Stimulated activated CD4-positive, alpha-beta T cell treated with anti-CD3 and anti-CD28 coated beads, Interleukin-2, amount 100 ng/mL, for 48 hours (primary cell): ENCODE data around the gene ABHD12.
"Not testable (repeated sequence)": the region's sequence is repeated elsewhere in the genome, so short reads cannot be mapped to it uniquely, and the experiment has no call there.

Source experiments
- DNase-seq, 2 donors: peaks; one replicate each; pipeline ENCODE4 v3.0.0-alpha.2; 2020

The ABHD12 gene

DNA sequence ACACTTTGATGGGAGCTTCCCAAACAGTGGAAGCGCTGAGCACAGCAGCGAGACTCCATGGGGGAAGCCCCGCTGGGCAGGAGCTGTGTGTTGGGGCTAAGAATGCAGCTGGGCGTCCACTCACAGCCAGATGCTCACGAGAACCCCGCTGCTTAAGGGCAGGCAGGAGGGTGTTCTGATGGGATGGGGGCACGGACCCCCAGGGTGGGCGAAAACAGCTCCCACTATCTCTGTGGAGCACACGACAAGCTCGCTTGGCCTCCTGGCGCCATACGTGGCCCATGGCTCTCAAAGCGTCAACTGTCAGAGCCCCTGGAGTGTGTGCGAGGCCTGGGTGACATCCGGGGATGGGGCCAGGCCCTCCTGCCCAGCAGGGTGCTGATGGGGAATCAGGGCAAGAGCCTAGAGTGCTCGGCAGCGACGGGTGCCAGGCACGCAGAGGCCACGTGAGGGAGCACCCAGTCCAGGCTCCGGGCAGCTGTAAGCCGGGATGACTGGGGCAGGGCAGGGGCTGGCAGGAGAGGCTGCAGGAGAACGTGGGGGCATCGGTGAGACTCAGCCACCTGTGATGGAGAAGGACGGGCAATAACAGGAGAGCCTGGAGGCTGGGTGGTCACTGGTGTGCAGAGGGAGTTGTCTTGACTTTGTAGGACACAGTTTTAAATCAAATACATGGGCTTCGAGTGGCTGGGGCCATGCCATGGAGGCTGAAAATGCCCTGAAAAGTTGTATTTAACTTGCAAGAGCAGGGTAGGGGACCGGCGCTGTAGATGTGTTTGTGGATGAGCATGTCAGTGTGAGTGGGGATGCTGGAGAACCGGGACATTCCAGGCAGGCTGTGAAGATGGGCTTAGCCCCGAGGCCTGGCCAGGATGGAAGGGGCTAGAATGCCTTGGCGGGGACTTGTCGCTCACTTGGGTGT lies 115.5 kb downstream of the ABHD12 start:
- no peak for DNase-seq

DNA sequence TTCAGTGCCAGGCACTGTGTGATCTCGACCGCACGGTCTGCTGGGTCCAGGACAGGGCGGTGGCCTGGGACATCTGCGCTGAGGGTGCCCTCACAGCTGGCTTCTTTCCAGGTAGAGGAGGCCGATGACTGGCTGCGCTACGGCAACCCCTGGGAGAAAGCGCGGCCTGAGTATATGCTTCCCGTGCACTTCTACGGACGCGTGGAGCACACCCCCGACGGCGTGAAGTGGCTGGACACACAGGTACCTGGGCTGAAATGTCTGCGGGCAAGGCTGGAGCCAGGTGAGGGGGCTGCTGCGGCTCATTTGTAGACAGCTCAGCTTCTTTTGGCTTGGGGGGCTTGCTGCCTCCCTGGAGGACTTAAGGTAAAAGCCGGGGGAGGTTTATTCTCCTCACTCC lies 116.2 kb downstream of the ABHD12 start:
- no peak for DNase-seq

DNA sequence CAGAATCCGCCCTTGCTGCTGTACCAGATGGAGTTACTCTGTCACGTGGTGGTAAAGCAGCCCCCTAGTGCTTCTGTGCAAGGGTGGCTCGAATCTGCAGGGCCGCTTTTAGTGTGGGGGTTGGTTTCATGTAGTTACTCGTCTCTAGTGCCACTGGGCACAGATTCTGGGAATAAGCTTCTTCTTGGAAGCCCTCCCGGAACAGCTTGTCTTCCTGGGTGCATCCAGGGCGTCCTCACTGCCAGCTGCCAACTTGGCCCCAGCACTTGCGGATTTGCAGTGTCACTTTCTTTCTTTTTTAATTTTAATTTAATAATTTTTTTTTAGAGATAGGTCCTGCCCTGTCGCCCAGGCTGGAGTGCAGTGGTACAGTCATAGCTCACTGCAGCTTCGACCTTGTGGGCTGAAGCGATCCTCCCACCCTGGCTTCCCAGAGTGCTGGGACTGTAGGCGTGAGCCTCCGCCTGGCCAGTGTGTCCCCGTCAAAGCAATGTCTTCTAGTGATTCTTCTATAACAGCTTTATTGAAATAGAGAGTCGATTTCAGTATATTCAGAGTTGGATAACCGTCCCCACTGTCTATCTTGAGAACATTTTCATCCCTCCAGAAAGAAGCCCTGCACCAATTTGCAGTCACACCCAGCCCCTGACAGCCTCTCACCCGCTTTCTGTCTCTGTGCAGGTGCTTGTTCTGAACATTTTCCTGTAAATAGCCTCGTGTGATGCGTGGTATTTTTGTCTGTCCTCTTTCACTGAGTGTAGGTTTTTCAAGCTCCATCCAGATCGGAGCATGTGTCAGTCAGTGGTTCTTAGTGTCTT lies 116.9 kb downstream of the ABHD12 start:
- DNase-seq, result no peak

DNA sequence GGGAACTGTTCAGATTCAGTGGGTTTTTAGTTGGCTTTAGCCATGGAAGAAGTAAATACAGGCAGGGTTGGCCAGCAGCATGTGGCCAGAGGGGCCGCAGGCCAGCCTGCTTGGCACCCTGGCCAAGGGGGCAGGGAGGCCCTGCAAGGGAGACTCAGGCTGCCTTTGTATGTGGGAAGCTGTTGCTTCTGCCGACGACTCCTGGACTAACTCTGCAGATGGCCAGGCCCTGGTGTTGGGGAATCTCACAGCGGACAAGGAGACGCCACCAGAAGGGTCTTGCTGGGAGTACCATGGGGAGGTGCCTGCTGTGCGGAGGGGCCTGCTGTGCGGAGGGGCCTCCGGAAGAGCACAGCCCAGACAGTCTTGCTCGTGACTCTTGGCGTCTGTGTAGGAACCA lies 117.6 kb downstream of the ABHD12 start:
- DNase-seq, result no peak

DNA sequence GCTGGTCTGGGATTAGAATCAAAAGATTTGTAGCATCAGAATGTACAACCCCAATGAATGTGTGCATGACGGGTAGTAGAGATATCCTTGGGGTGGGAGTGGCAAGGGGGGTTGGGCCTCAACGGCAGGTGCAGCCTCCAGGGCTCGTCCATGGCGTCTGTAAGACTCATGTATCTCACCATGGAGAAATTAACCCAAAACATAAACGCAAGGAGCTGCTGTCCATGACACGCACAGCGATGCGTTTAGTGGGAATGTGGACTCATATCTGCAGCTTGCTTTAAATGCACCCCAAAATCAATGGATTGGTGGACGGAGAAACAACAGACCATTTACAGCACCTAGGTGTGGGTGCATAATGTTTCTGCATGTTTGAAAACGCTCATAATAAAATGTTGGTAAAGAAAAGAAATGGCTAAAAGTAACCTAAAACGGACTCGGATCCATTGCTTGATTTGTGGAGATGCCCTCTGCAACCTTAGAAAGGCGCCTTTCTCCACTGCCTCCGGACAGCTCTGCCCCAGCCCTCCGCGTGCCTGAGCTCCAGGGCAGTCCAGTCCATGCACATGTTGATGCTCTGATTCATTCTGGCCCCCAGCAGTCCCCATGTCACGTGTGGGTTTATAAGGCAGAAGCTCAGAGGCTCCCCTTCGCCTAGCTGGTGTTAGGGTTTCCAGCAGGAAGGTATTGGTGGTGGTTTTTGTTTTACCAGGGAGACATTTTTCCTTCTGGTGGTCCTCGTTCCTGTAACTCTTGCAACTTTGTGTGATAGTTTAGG lies 118.2 kb downstream of the ABHD12 start:
- DNase-seq, result no peak

DNA sequence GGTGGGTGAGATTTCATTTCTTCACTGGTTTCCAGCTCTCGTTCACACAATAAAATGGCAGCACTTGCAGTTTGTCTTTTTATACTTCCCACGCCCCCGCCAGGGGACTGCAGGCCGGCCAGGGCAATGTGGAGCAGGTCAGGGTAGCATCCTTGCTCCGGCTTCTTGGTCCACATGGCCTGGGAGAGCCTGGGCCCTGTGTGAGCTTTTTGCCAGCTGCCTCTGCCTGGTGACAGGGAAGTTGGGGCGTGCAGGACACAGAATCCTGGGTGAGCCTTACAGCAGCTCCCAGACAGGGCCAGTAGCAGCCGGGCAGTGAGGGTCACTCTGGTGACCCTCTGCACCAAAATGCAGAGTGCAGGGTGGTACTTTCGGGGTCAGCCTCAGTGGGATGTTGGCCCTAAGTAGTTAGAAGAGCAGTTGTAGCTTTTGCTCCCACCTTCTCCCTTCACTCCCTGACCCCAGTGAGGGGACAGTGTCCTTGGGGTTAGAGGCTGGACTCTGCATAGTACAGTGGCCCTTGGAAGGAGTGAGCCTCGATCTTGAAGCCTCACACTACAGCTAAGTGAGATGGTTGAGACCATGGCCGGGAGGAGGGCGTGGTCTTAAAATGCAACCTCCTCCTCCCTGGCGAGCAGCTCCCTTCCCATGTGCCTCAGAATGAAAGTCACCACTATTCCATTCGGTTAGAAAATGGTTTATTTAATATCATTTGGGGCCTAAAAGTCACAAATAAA lies 119.0 kb downstream of the ABHD12 start:
- DNase-seq, result no peak

DNA sequence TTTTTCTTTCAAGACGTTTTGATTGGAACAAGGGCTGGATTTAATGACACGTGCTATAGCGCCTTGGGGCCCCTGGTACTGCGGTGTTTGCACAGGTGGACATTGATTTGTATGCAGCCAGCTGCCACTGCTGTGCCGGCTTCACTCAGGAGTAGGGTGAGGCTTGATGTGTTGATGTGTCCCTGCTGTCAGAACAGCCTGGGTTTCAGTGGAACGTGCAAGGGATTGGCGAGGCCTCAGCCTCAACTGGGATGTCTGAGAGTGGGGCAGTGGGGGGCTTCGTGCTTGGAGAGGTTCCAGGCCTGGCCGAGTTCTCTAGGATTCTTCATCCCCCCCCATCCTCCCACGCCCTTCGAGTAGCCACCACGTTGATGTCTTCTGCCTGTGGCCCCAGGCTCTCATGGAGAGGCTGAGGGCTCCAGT lies 119.8 kb downstream of the ABHD12 start:
- DNase-seq, result no peak

DNA sequence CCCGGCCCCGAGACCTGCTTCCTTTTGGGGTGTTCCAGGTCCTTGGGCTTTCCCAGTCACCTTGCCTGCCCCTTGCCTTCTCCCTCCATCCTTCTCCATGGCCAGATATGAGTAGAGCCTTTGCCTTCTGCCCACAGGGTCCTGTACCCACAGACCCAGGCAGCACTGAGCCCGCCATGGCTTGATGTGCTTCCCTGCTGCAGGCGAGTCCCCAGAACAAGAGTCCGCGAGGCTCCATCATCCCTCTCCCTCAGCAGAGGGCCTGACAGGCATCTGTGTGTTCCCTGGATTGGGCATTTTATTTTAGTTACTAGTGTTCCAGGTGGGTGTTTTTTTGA lies 120.8 kb downstream of the ABHD12 start:
- no peak for DNase-seq

DNA sequence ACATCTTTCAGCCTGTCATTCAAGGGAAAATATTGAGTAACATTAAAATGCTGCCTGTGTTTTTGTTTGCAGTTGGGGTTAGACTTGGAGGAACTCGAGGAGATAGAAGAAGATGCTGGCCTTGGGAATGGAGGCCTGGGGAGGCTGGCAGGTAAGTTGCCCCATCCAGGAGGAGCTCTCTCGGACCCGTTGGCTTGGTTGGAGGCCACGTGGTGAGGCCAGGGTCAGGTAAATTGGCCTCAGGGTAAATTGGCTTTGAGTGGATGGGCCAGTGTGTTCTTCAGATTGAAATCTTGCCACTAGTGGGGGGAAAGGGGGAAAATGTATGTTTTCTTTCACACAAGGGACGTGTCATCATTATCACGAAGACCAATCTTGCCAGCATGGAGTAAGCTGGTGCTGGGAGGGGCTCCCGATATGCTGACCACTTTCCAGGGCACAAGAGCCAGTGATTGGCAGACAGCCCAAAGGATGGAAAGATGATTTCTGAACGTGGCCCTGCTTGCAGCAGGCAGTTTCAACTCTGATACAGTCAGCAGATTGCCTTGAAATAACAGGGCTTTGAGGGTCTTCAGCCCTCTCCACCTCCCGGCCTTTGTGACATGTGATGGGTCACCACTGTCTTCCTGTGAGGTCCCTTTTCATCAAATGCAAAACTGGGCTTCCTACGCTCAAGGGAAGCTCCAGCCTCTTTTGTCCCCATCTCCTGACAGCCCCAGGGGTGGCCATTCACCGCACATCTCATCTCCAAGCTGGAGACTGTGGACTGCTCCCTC lies 121.4 kb downstream of the ABHD12 start:
- no peak for DNase-seq

DNA sequence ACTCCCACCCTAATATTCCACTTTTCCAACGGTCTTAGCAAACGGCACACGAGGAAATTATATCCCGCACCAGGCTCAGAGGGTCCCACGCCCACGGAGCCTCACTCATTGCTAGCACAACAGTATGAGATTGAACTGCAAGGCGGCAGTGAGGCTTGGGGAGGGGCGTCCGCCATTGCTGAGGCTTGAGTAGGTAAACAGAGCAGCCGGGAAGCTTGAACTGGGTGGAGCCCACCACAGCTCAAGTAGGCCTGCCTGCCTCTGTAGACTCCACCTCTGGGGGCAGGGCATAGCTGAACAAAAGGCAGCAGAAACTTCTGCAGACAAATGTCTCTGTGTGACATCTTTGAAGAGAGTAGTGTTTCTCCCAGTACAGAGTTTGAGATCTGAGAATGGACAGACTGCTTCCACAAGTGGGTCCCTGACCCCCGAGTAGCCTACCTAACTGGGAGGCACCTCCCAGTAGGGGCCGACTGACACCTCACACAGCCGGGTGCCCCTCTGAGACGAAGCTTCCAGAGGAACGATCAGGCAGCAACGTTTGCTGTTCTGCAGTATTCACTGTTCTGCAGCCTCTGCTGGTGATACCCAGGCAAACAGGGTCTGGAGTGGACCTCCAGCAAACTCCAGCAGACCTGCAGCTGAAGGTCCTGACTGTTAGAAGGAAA lies 129.7 kb downstream of the ABHD12 start:
- not testable (repeated sequence) for DNase-seq

DNA sequence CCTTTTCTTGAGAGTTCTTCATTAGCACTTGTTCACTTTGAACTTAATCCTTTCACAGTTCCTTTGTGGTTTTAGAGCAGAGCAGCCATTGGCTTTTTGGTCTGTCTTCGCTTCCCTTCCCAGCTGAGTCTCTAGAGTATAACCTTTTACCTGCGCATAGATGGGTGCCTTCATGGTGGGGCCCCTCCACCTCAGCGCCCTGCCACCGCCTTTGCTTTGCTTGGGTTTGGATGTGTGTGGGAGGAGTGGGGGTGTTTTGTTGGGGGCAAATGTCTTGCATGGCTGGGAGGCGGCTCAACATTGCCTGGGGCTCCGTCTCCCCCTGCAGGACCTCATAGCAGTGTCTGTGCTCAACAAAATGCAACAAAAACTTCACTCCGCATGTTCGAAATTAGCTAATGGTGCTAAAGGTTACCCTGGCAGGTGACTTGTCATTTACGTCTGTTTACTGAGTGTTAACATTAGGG lies 130.8 kb downstream of the ABHD12 start:
- DNase-seq, result no peak

DNA sequence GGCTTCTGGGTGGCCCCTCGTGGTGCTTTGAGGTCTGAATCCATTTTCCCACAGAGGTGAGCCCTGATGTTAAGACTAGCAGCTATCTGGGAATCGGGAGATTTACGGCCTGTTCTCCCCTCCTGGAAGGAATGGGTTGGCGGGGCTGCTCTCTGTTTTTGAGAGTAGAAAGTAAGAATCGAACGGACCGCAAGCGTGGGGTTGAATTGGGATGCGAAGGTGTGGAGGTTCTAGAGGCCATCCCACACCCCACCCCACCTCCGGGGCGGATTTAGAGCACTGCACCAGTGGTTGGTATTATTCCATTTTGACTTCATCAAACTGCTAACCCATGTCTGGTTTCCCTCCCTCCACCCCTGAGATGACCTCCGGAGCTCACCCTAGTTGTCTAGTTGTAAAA lies 131.3 kb downstream of the ABHD12 start:
- no peak for DNase-seq

DNA sequence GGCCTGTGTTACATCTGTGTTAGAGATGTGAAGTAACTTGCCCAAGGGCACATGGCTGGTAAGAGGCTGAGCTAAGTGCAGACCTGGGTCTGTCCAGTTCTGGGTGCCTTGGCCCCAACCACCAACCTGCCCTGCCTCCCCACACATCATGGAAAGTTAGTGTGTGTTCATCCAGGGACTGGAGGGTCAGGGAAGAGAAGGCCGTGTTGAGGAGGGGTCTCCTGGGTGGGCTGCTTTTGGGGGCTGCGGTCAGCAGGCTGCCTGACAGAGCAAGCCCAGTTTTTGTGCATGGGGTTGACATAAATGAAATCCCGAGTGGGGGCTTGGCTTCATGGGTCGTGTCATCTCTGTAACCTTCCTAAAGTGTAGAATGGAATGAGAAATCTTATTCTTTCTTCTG lies 131.8 kb downstream of the ABHD12 start:
- no peak for DNase-seq

DNA sequence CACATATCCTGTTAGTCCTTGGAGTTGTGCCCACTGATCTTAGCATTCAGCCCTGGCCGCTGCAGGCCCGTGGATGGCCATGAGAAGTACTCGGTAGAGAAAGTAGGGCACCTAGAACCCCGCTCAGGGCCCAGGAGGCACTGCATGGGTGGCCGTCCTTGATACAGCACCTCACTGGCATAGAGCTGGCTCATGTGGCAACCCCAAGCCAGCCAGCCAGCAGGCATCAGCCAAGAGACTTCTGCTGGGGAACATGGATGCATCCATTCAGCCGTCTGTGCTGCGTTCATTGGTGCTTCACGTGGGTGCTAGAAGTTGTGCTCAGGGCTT lies 132.2 kb downstream of the ABHD12 start:
- no peak for DNase-seq

DNA sequence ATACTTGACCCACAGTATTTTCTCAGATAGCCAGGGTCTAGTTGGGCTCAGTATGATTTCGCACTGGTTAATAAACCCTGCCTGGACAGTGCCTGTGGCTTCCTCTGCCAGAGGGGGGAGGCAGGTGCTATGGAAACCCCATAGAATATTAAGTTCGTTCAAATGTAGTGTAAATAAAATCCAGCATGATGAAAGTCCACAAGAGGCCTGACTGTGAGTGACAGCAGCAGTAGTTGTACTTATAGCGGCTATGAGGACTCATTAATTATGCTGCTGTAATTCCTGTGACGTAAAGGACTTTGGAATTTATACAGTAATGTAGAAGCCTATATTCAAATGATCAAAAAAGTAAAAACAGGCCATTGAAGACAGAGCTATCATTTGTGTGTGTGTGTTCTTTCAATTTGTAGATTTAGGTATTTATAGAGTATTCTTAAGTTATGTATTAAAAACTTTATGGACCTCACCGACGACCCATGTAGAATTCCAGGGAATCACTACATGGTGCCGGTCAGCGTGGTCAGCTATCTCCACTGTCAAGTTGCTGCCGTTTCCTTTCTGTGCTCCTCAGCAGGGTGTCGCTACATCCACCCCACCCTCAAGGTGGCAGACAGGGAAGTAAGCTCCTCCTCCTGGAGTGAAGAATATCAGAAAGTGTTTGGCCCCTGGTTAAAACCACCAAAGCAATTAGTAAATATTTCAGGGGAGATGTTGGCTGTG lies 132.7 kb downstream of the ABHD12 start:
- DNase-seq, result no peak

DNA sequence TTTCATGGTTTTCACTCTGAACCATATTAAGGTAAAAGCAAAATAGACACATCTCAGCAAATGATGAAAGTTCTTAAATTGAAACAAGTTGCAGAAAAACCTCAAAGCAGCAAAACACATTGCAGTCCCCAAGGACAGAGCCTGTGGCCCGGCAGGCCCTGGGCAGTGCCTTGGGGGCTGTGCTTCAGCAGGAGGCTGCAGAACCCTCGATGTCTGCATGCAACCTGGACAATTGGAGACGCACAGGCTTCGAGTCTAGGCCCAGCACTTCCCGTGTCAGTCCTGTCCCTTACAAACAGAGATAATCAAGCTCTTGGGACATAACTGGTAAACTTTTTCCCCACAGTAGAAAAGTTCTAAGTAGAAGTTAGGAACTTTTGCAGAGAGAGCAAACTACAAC lies 133.5 kb downstream of the ABHD12 start:
- DNase-seq, result no peak

DNA sequence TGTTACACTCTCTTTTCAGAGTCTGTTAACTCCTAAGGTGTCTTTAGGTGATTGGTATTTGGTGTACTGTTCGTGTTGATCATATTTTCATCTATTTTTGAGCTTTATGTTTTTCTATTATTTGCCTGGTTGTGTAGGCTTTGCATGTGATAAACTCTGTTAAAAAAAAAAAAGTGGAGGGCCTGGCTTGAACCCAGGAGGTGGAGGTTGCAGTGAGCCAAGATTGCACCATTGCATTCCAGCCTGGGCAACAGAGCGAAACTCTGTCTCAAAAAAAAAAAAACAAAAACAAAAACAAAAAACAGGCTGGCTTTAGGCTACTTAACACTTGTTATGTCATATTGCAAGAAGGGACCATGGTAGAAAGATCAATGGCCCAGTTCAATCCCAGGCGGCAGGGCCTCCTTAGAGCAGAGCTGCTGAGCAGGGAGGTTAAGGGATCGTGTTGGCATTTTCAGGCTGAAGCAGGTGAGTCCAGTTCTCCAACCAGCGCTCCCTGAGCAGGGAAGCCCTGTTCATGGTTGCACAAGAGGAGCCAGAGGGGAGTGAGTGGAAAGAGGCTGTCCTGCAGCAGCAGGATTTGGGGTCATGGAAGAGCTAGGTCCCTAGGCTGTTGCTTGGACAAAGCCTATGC lies 134.3 kb downstream of the ABHD12 start:
- DNase-seq, result no peak

DNA sequence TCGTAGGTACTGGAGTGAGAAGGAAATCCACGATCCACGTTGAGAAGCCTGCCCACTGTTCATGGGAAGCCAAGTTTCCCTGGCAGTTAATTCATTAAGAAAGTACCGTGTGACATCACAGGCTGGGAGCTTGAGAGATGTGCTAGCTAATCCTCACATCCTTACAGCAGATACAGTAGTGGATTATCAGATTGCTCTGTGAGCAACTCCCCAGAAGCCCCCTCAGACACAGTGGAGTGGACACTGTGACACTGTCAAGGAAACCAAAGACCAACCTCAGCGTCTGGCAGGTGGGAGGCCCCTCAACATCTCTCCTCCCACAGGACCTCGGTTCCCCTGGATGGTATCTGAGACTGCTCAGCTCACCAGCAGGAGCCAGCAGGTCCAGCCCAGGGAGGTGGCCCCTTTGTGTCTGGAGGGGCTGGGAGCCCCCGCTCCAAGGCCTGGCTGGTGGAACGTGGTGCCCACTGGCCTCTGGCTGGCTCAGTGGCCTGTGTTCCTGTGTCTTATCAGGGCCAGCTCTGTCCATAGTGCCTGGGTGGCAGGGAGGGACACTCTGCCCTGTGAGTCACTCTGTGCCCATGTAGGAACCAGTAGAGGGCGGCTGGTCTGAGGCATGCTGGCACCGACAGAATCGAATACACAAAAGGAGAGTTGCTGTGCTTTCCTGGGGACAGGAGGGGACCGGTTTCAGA lies 135.5 kb downstream of the ABHD12 start:
- no peak for DNase-seq

DNA sequence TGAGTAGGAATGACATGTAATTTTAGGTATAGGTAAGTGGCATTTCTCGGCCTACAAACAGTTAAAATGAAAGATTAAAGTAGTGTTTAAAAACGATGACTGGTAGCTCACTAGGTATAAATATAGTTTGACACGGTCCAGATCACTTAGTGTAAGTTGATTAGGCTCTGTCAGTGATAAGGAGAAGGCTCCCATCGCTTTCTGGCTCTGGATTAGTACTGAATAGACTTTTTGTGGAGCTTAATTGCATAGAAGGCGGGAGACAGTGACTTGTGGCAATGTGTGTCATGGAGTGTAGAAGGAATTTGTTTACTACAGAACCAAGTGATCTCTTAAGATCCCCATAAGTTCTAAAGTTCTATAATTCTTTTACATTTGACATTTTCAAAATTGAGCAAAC lies 136.1 kb downstream of the ABHD12 start:
- DNase-seq, result no peak
